ENCODE data around the gene FAU. TPM values are rescaled to one million over a fixed set of nuclear protein-coding genes. Genes with fewer than 3 reads are reported as not detected.

Gene FAU
- total and polyA plus RNA-seq, 2 of the 13 experiments (the other 11 are each of a cell fraction or from before 2014, with no cell fraction given): 374 to 869 TPM

- Histone ChIP-seq H3K36me3 (replicated peaks in 1 of 2; ENCODE audit: control insufficient read depth in 1 of 2, insufficient read depth in 2 of 2, low read length in 2 of 2) (no peaks in the 10 kb centered on the region), H3K4me3 (replicated peaks in 1 of 3; ENCODE audit: insufficient read depth in 1 of 3, low read depth in 2 of 3, low read length in 3 of 3) (peak overlapping the region; percentile 39 to 77 (median 44)), H3K27ac (ENCODE audit: extremely low read length, insufficient read depth, low read length) (peak overlapping the region; percentile 99), H3K4me1 (ENCODE audit: insufficient read depth, low read length) (peaks cover 72% of the 10 kb centered on the region), H3K27me3 (ENCODE audit: control insufficient read depth in 1 of 2, insufficient read depth in 2 of 2, low read length in 2 of 2) (no peaks in the 10 kb centered on the region), H3K79me2 (ENCODE audit: insufficient read depth, low read length) (no peaks in the 10 kb centered on the region), H4K20me1 (ENCODE audit: insufficient read depth, low read length) (no peaks in the 10 kb centered on the region), H3K9me3 (ENCODE audit: low read length) (no peaks in the 10 kb centered on the region), H2AFZ (ENCODE audit: low read length) (no peak overlapping the region), H3K4me2 (ENCODE audit: low read depth, low read length) (peak overlapping the region; percentile 81), H3K9ac (ENCODE audit: insufficient read depth, low read depth, low read length) (peak overlapping the region; percentile 80)
- 1% methylated on average over 31 of the region's 31 CpGs for WGBS (ENCODE audit: low lambda C conversion rate)
- in situ Hi-C loops (cut with HindIII; ENCODE audit: extremely low pct_ligation_motif_present, low pct_unique_long_range_greater_than_20kb) (no loop called here), intact Hi-C loops (cut with micrococcal nuclease; ENCODE audit: unreplicated experiment) (loop anchor here (1.0 to 2.0 kb wide), 3 partner anchors 16 to 49 kb away; partner anchors contain the start of genes CAPN1 and ZNHIT2)
- DNase-seq (ENCODE audit: low spot score): peak; percentile 92
- BruUV-seq (replicated peaks): TSS peak; percentile 92
- FAIRE-seq: peak; percentile 75
- CTCF ChIA-PET (ENCODE audit: low intra/inter-chr PET ratio, low total read pairs): no interaction called here
- POLR2A ChIA-PET: interaction anchor here (0.6 to 6.5 kb wide), 22 partner anchors 10 to 1427 kb away, joined by 3 to 105 read pairs (median 4); partner anchors contain the start of genes CAPN1, FAU, MRPL49 and SYVN1
- ATAC-seq: peak; percentile 83
- peak; percentile 50; the same call in 1 of the 2 replicates for TF ChIP-seq ZNF724P (CRISPR knock-in tag; IDR thresholded peaks at IDR 0.05; ENCODE audit: borderline replicate concordance)
- no peak for TF ChIP-seq ATF7 (IDR thresholded peaks at IDR 0.05)
- no peak for TF ChIP-seq ATF7 (CRISPR knock-in tag; IDR thresholded peaks at IDR 0.05)
- TF ChIP-seq FOXM1 (CRISPR knock-in tag; IDR thresholded peaks at IDR 0.05): no peak
- TF ChIP-seq ZSCAN5A (CRISPR knock-in tag; IDR thresholded peaks at IDR 0.05; ENCODE audit: borderline replicate concordance): no peak
- TF ChIP-seq SKI (IDR thresholded peaks at IDR 0.05; ENCODE audit: partially characterized antibody): peak; percentile 50
- no peak for TF ChIP-seq REXO4 (CRISPR knock-in tag; IDR thresholded peaks at IDR 0.05; ENCODE audit: borderline replicate concordance)
- TF ChIP-seq ELF1 (CRISPR knock-in tag; IDR thresholded peaks at IDR 0.05): peak; percentile 95
- TF ChIP-seq ZNF784 (CRISPR knock-in tag; IDR thresholded peaks at IDR 0.05; ENCODE audit: borderline replicate concordance): no peak
- no peak for TF ChIP-seq ZNF891 (CRISPR knock-in tag; IDR thresholded peaks at IDR 0.05)
- no peak for TF ChIP-seq HES4 (CRISPR knock-in tag; IDR thresholded peaks at IDR 0.05; ENCODE audit: borderline replicate concordance)
- TF ChIP-seq MYPOP (CRISPR knock-in tag; IDR thresholded peaks at IDR 0.05): no peak
- no peak for TF ChIP-seq ATF2 (CRISPR knock-in tag; IDR thresholded peaks at IDR 0.05)
- TF ChIP-seq MTA3 (CRISPR knock-in tag; IDR thresholded peaks at IDR 0.05): no peak
Measured at GRCh38 chr11:65165410-65166317, 43.7 kb upstream of the FAU start.

Measured in HepG2 (cell line).